NCI-H1092 (cell line): ENCODE results near the gene GALNT16.
"Not testable (repeated sequence)": the region's sequence is repeated elsewhere in the genome, so short reads cannot be mapped to it uniquely, and the experiment has no call there.

ENCODE experiments used
- DNase-seq: peaks from one replicate; lab custom pipeline; 2025; lab: John Stamatoyannopoulos, UW

The GALNT16 gene

GRCh38 chr14:69260190-69260860 is 367 bp downstream of the GALNT16 start:
- DNase-seq: no peak

- DNase-seq: no peak
Observed at GRCh38 chr14:69260861-69261564, 1.1 kb downstream of the GALNT16 start.

- no peak for DNase-seq
Observed at GRCh38 chr14:69261761-69262331, 1.9 kb downstream of the GALNT16 start.

GRCh38 chr14:69262516-69262915 is 2.6 kb downstream of the GALNT16 start:
- no peak for DNase-seq

- peak; percentile 19 for DNase-seq
Observed at GRCh38 chr14:69263364-69263763, 3.4 kb downstream of the GALNT16 start.

- no peak for DNase-seq
Observed at GRCh38 chr14:69263771-69264170, 3.8 kb downstream of the GALNT16 start.

GRCh38 chr14:69266572-69267345 is 6.8 kb downstream of the GALNT16 start:
- DNase-seq: no peak

GRCh38 chr14:69267492-69267891 is 7.5 kb downstream of the GALNT16 start:
- no peak for DNase-seq

GRCh38 chr14:69268223-69268622 is 8.3 kb downstream of the GALNT16 start:
- no peak for DNase-seq

- no peak for DNase-seq
Observed at GRCh38 chr14:69268763-69269162, 8.8 kb downstream of the GALNT16 start.

- no peak for DNase-seq
Observed at GRCh38 chr14:69269381-69269780, 9.4 kb downstream of the GALNT16 start.

- DNase-seq: no peak
Observed at GRCh38 chr14:69270097-69270496, 10.1 kb downstream of the GALNT16 start.

- no peak for DNase-seq
Observed at GRCh38 chr14:69270795-69271708, 11.1 kb downstream of the GALNT16 start.

- no peak for DNase-seq
Observed at GRCh38 chr14:69274321-69274720, 14.4 kb downstream of the GALNT16 start.

- DNase-seq: no peak
Observed at GRCh38 chr14:69275331-69275730, 15.4 kb downstream of the GALNT16 start.

GRCh38 chr14:69277356-69277755 is 17.4 kb downstream of the GALNT16 start:
- not testable (repeated sequence) for DNase-seq

- DNase-seq: no peak
Observed at GRCh38 chr14:69280746-69281291, 20.9 kb downstream of the GALNT16 start.

- DNase-seq: peak; percentile 28
Observed at GRCh38 chr14:69281450-69282169, 21.7 kb downstream of the GALNT16 start.

GRCh38 chr14:69282448-69282847 is 22.5 kb downstream of the GALNT16 start:
- DNase-seq: no peak

GRCh38 chr14:69284170-69284569 is 24.2 kb downstream of the GALNT16 start:
- no peak for DNase-seq
